Panc1 (cell line): Measurements from ENCODE around the gene CHST11.

Experiments used
- CTCF ChIP-seq: fragments of 450-650 bp; IDR thresholded peaks from 2 replicates; pipeline ENCODE4 v1.5.1; 2017; ENCODE audit warnings: mild to moderate bottlenecking
- SIN3A ChIP-seq: IDR thresholded peaks from 2 replicates; pipeline ENCODE4 v1.6.1; 2012; ENCODE audit warnings: low read depth, mild to moderate bottlenecking, low read length, moderate library complexity, borderline replicate concordance; ENCODE audit not compliant: insufficient read depth

- no peak for TF ChIP-seq CTCF
- TF ChIP-seq SIN3A, result no peak
Measured at GRCh38 chr12:104734541-104735095, 277.9 kb downstream of the CHST11 start.
